ENCODE data around the gene WFS1.

The WFS1 gene

GRCh38 chr4:6287017-6287788 is 17.6 kb downstream of the WFS1 start:
- H3K36me3 ChIP-seq (ENCODE audit: control insufficient read depth in 1 of 2, insufficient read depth in 2 of 2, low read length in 2 of 2): peaks cover 32 to 51% of the 10 kb centered on the region in 2 donors
- H3K4me1 ChIP-seq (ENCODE audit: control insufficient read depth in 1 of 2, insufficient read depth in 2 of 2, low read length in 2 of 2): peaks cover 7 to 9% of the 10 kb centered on the region in 2 donors
- no peaks in the 10 kb centered on the region for H3K27me3 ChIP-seq (ENCODE audit: low read depth, low read length)
- H3K27ac ChIP-seq (ENCODE audit: low read length): no peak overlapping the region
- H3K4me3 ChIP-seq (ENCODE audit: low read depth in 1 of 2, low read length in 2 of 2): no peak overlapping the region
- no peaks in the 10 kb centered on the region for H3K9me3 ChIP-seq (ENCODE audit: control insufficient read depth in 1 of 2, low read length in 2 of 2)

- no peaks in the 10 kb centered on the region for H3K9me3 ChIP-seq (ENCODE audit: control insufficient read depth in 1 of 2, low read length in 2 of 2)
- H3K27me3 ChIP-seq (ENCODE audit: low read depth, low read length): no peaks in the 10 kb centered on the region
- no peak overlapping the region for H3K27ac ChIP-seq (ENCODE audit: low read length)
- H3K4me3 ChIP-seq (ENCODE audit: low read depth in 1 of 2, low read length in 2 of 2): no peak overlapping the region
- H3K4me1 ChIP-seq (ENCODE audit: control insufficient read depth in 1 of 2, insufficient read depth in 2 of 2, low read length in 2 of 2): no peaks in the 10 kb centered on the region
- H3K36me3 ChIP-seq (ENCODE audit: control insufficient read depth in 1 of 2, insufficient read depth in 2 of 2, low read length in 2 of 2): peaks cover 28 to 62% of the 10 kb centered on the region in 2 donors
These were observed 18.7 kb downstream of the WFS1 start for GRCh38 chr4:6288342-6288741.

DNA sequence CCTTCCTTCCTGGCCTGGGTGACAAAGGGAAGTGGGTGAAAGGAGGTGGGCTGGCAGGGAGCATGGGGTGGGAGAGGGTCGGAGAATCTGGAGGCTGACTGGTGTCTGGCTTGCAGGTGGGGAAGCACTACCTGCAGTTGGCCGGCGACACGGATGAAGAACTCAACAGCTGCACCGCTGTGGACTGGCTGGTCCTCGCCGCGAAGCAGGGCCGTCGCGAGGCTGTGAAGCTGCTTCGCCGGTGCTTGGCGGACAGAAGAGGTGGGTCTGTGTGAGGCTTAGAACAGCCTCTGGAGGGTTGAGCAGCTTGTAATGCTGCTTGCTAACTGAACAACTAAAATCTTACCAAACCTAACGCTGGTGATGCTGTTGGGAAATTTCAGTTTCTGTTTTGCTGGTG is 19.2 kb downstream of the WFS1 start:
- H3K27me3 ChIP-seq (ENCODE audit: low read depth, low read length): no peaks in the 10 kb centered on the region
- H3K4me1 ChIP-seq (ENCODE audit: control insufficient read depth in 1 of 2, insufficient read depth in 2 of 2, low read length in 2 of 2): no peaks in the 10 kb centered on the region
- H3K27ac ChIP-seq (ENCODE audit: low read length): no peak overlapping the region
- H3K36me3 ChIP-seq (ENCODE audit: control insufficient read depth in 1 of 2, insufficient read depth in 2 of 2, low read length in 2 of 2): peaks cover 27 to 67% of the 10 kb centered on the region in 2 donors
- no peaks in the 10 kb centered on the region for H3K9me3 ChIP-seq (ENCODE audit: control insufficient read depth in 1 of 2, low read length in 2 of 2)
- H3K4me3 ChIP-seq (ENCODE audit: low read depth in 1 of 2, low read length in 2 of 2): no peak overlapping the region

- no peak overlapping the region for H3K4me3 ChIP-seq (ENCODE audit: low read depth in 1 of 2, low read length in 2 of 2)
- H3K27ac ChIP-seq (ENCODE audit: low read length): no peak overlapping the region
- no peaks in the 10 kb centered on the region for H3K4me1 ChIP-seq (ENCODE audit: control insufficient read depth in 1 of 2, insufficient read depth in 2 of 2, low read length in 2 of 2)
- H3K36me3 ChIP-seq (ENCODE audit: control insufficient read depth in 1 of 2, insufficient read depth in 2 of 2, low read length in 2 of 2): peaks cover 27 to 81% of the 10 kb centered on the region in 2 donors
- no peaks in the 10 kb centered on the region for H3K9me3 ChIP-seq (ENCODE audit: control insufficient read depth in 1 of 2, low read length in 2 of 2)
- H3K27me3 ChIP-seq (ENCODE audit: low read depth, low read length): no peaks in the 10 kb centered on the region
These were observed 20.6 kb downstream of the WFS1 start for GRCh38 chr4:6290256-6290655.

- Histone ChIP-seq H3K4me1 (ENCODE audit: control insufficient read depth in 1 of 2, insufficient read depth in 2 of 2, low read length in 2 of 2) (no peaks in the 10 kb centered on the region), H3K36me3 (ENCODE audit: control insufficient read depth in 1 of 2, insufficient read depth in 2 of 2, low read length in 2 of 2) (peaks cover 21 to 84% of the 10 kb centered on the region in 2 donors), H3K4me3 (ENCODE audit: low read depth in 1 of 2, low read length in 2 of 2) (no peak overlapping the region), H3K27ac (ENCODE audit: low read length) (no peak overlapping the region), H3K27me3 (ENCODE audit: low read depth, low read length) (no peaks in the 10 kb centered on the region), H3K9me3 (ENCODE audit: control insufficient read depth in 1 of 2, low read length in 2 of 2) (no peaks in the 10 kb centered on the region)
These were observed 21.3 kb downstream of the WFS1 start for GRCh38 chr4:6290769-6291547.

GRCh38 chr4:6291784-6292297 is 22.2 kb downstream of the WFS1 start:
- Histone ChIP-seq H3K9me3 (ENCODE audit: control insufficient read depth in 1 of 2, low read length in 2 of 2) (no peaks in the 10 kb centered on the region), H3K36me3 (ENCODE audit: control insufficient read depth in 1 of 2, insufficient read depth in 2 of 2, low read length in 2 of 2) (peaks cover 27 to 89% of the 10 kb centered on the region in 2 donors), H3K4me1 (ENCODE audit: control insufficient read depth in 1 of 2, insufficient read depth in 2 of 2, low read length in 2 of 2) (no peaks in the 10 kb centered on the region), H3K27me3 (ENCODE audit: low read depth, low read length) (no peaks in the 10 kb centered on the region), H3K27ac (ENCODE audit: low read length) (no peak overlapping the region), H3K4me3 (ENCODE audit: low read depth in 1 of 2, low read length in 2 of 2) (no peak overlapping the region)

DNA sequence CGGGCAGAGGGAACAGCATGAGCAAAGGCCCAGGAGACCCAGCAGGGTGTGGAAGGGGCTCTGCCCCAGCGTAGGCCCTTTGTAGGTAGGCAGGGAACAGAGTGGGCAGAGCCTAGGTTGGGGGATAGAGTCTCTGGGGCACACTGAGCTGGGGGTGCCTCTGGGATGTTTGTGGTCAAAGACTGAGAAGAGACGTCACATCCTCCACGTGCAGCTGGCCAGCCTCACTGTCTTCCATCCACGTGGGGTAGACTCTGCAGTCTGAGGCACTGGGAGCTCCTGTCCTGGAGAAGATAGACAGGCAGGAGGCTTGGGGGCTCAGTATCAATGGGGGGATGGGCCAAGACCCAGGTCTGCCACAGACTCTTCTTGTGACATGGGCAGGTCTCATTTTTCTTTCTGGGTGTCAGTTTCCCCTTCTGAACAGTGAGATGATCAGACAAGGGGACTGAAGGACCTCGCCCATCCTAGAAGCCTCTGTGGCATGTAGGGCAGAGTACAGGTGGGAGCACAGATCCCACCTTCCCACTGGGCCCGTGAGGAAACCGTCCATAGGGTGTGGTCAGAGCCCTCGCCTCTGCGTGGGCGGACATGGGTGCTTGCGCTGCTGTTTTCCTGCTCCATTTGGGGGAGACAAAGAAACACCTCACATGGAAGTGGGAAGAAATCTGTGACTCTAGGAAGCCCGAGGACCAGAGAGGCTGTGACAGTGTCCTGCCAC is 22.9 kb downstream of the WFS1 start:
- H3K4me1 ChIP-seq (ENCODE audit: control insufficient read depth in 1 of 2, insufficient read depth in 2 of 2, low read length in 2 of 2): no peaks in the 10 kb centered on the region
- no peak overlapping the region for H3K4me3 ChIP-seq (ENCODE audit: low read depth in 1 of 2, low read length in 2 of 2)
- no peaks in the 10 kb centered on the region for H3K27me3 ChIP-seq (ENCODE audit: low read depth, low read length)
- H3K27ac ChIP-seq (ENCODE audit: low read length): no peak overlapping the region
- no peaks in the 10 kb centered on the region for H3K9me3 ChIP-seq (ENCODE audit: control insufficient read depth in 1 of 2, low read length in 2 of 2)
- peaks cover 23 to 89% of the 10 kb centered on the region in 2 donors for H3K36me3 ChIP-seq (ENCODE audit: control insufficient read depth in 1 of 2, insufficient read depth in 2 of 2, low read length in 2 of 2)

DNA sequence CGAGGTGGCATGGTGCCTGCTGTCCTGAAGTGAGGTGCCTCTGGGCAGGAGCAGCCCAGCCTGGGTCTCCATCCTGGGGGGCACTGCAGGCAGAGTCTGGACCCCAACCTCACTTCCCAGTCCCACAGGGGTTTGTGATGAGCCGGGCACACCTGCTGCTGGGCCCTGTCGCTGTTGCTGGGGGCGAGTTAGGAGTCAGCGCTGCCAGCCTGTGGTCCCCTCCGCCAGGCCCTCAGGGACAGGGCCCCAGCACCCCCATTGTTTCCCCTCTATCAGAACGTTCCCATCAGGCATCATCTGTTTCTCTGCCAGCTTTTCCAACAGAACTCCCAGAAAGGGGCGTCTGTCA is 23.4 kb downstream of the WFS1 start:
- H3K36me3 ChIP-seq (ENCODE audit: control insufficient read depth in 1 of 2, insufficient read depth in 2 of 2, low read length in 2 of 2): peaks cover 22 to 90% of the 10 kb centered on the region in 2 donors
- no peaks in the 10 kb centered on the region for H3K9me3 ChIP-seq (ENCODE audit: control insufficient read depth in 1 of 2, low read length in 2 of 2)

DNA sequence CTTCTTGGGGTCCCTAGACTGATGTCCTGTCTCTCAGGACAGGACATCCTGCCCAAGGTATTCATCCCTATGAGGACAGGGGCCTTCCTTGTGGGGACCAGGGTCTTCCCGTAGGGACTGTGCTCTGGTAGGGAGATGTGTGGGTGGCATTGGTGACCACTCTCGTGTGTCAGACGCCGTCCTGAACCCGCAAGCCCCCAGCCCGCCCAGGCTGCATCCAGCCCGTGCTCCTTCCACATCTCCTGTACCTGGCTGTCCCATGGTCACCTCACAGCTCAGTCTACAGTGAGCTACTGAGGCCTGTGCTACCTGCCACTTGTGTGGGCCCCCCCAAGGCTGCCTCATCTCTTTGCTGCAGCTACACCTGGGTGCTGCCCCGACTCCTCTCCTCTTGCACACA is 24.0 kb downstream of the WFS1 start:
- H3K27ac ChIP-seq (ENCODE audit: low read length): no peak overlapping the region
- no peaks in the 10 kb centered on the region for H3K27me3 ChIP-seq (ENCODE audit: low read depth, low read length)
- no peaks in the 10 kb centered on the region for H3K4me1 ChIP-seq (ENCODE audit: control insufficient read depth in 1 of 2, insufficient read depth in 2 of 2, low read length in 2 of 2)
- H3K36me3 ChIP-seq (ENCODE audit: control insufficient read depth in 1 of 2, insufficient read depth in 2 of 2, low read length in 2 of 2): peaks cover 22 to 89% of the 10 kb centered on the region in 2 donors
- H3K9me3 ChIP-seq (ENCODE audit: control insufficient read depth in 1 of 2, low read length in 2 of 2): no peaks in the 10 kb centered on the region
- no peak overlapping the region for H3K4me3 ChIP-seq (ENCODE audit: low read depth in 1 of 2, low read length in 2 of 2)

More for the DNA sequence above, 23.4 kb downstream of the WFS1 start:
- H3K4me1 ChIP-seq (ENCODE audit: control insufficient read depth in 1 of 2, insufficient read depth in 2 of 2, low read length in 2 of 2): no peaks in the 10 kb centered on the region
- H3K4me3 ChIP-seq (ENCODE audit: low read depth in 1 of 2, low read length in 2 of 2): no peak overlapping the region
- H3K27ac ChIP-seq (ENCODE audit: low read length): no peak overlapping the region
- H3K27me3 ChIP-seq (ENCODE audit: low read depth, low read length): no peaks in the 10 kb centered on the region

GRCh38 chr4:6294705-6295421 is 25.2 kb downstream of the WFS1 start:
- Histone ChIP-seq H3K4me1 (ENCODE audit: control insufficient read depth in 1 of 2, insufficient read depth in 2 of 2, low read length in 2 of 2) (no peaks in the 10 kb centered on the region), H3K27ac (ENCODE audit: low read length) (no peak overlapping the region), H3K4me3 (ENCODE audit: low read depth in 1 of 2, low read length in 2 of 2) (no peak overlapping the region), H3K27me3 (ENCODE audit: low read depth, low read length) (no peaks in the 10 kb centered on the region), H3K9me3 (ENCODE audit: control insufficient read depth in 1 of 2, low read length in 2 of 2) (no peaks in the 10 kb centered on the region), H3K36me3 (ENCODE audit: control insufficient read depth in 1 of 2, insufficient read depth in 2 of 2, low read length in 2 of 2) (peaks cover 16 to 85% of the 10 kb centered on the region in 2 donors)
